Measurements from ENCODE around the gene SLC24A4. TPM values are rescaled to one million over a fixed set of nuclear protein-coding genes. Genes with fewer than 3 reads are reported as not detected.

SLC24A4 gene
- total RNA-seq, 1 donor from 2014 or later = under 0.01 TPM

- no peak for DNase-seq (ENCODE audit: low read depth in 2 of 2)
These were observed 43.3 kb downstream of the SLC24A4 start for GRCh38 chr14:92366237-92366636.

GRCh38 chr14:92368001-92368400 is 45.0 kb downstream of the SLC24A4 start:
- no peak for DNase-seq (ENCODE audit: low read depth in 2 of 2)

- DNase-seq (ENCODE audit: low read depth in 2 of 2) = no peak
These were observed 46.1 kb downstream of the SLC24A4 start for GRCh38 chr14:92369097-92369496.

- no peak for DNase-seq (ENCODE audit: low read depth in 2 of 2)
These were observed 49.3 kb downstream of the SLC24A4 start for GRCh38 chr14:92372230-92372629.

- DNase-seq (ENCODE audit: low read depth in 2 of 2) = no peak
These were observed 50.4 kb downstream of the SLC24A4 start for GRCh38 chr14:92373336-92373735.

- DNase-seq (ENCODE audit: low read depth in 2 of 2) = no peak
These were observed 57.2 kb downstream of the SLC24A4 start for GRCh38 chr14:92380131-92380530.

GRCh38 chr14:92380582-92380981 is 57.6 kb downstream of the SLC24A4 start:
- DNase-seq (ENCODE audit: low read depth in 2 of 2) = no peak

GRCh38 chr14:92382677-92383076 is 59.7 kb downstream of the SLC24A4 start:
- DNase-seq (ENCODE audit: low read depth in 2 of 2) = no peak

GRCh38 chr14:92383805-92384204 is 60.8 kb downstream of the SLC24A4 start:
- DNase-seq (ENCODE audit: low read depth in 2 of 2) = no peak

- no peak for DNase-seq (ENCODE audit: low read depth in 2 of 2)
These were observed 61.6 kb downstream of the SLC24A4 start for GRCh38 chr14:92384461-92385133.

GRCh38 chr14:92385561-92385960 is 62.6 kb downstream of the SLC24A4 start:
- DNase-seq (ENCODE audit: low read depth in 2 of 2) = no peak

GRCh38 chr14:92386165-92386564 is 63.2 kb downstream of the SLC24A4 start:
- DNase-seq (ENCODE audit: low read depth in 2 of 2) = no peak

- no peak for DNase-seq (ENCODE audit: low read depth in 2 of 2)
These were observed 63.7 kb downstream of the SLC24A4 start for GRCh38 chr14:92386637-92387036.

- DNase-seq (ENCODE audit: low read depth in 2 of 2) = no peak
These were observed 64.6 kb downstream of the SLC24A4 start for GRCh38 chr14:92387578-92387977.

GRCh38 chr14:92389598-92390158 is 66.7 kb downstream of the SLC24A4 start:
- DNase-seq (ENCODE audit: low read depth in 2 of 2) = no peak

- DNase-seq (ENCODE audit: low read depth in 2 of 2) = no peak
These were observed 68.8 kb downstream of the SLC24A4 start for GRCh38 chr14:92391726-92392125.

- no peak for DNase-seq (ENCODE audit: low read depth in 2 of 2)
These were observed 69.7 kb downstream of the SLC24A4 start for GRCh38 chr14:92392711-92393110.

GRCh38 chr14:92397150-92397952 is 74.4 kb downstream of the SLC24A4 start:
- no peak for DNase-seq (ENCODE audit: low read depth in 2 of 2)

GRCh38 chr14:92397953-92398564 is 75.1 kb downstream of the SLC24A4 start:
- no peak for DNase-seq (ENCODE audit: low read depth in 2 of 2)

GRCh38 chr14:92398888-92399636 is 76.1 kb downstream of the SLC24A4 start:
- DNase-seq (ENCODE audit: low read depth in 2 of 2) = no peak

Measured in dermis microvascular lymphatic vessel endothelial cell (primary cell).